HCT116 (cell line): ENCODE measurements around the gene FGFR1OP2. TPM values are rescaled to one million over a fixed set of nuclear protein-coding genes. Genes with fewer than 3 reads are reported as not detected.

Source experiments
- ATAC-seq: fragments of 200-7000 bp; cut with Tn5 transposase; 2 replicates; pipeline ENCODE4 v1.9.1; 2020; ENCODE audit warnings: mild to moderate bottlenecking, moderate library complexity
- BruUV-seq: library from RNA; stranded (reverse); fragments of 400-500 nt; replicated peaks from 2 replicates; lab custom pipeline; 2021; lab: Mats Ljungman, UMichigan
- CTCF ChIA-PET: fragments of 300-600 bp; sonication (Branson Sonifier 250); formaldehyde crosslinking; loops from one replicate; lab custom pipeline; 2021; ENCODE audit warnings: antibody characterized with exemption; lab: Charles Lee
- POLR2A ChIA-PET: fragments of 300-600, 350-600 bp; sonication (Branson Sonifier 250); formaldehyde crosslinking; loops from one replicate; lab custom pipeline; 2021; ENCODE audit warnings: antibody characterized with exemption; lab: Charles Lee
- RAD21 ChIA-PET, 2 experiments: fragments of 300-600 bp; sonication (Branson Sonifier 250); formaldehyde crosslinking; loops; one replicate each; lab custom pipeline; 2023; ENCODE audit warnings: low total read pairs in 2 of 2; ENCODE audit not compliant: uncharacterized antibody in 2 of 2, unreplicated experiment in 2 of 2, low non-redundant PET in 1 of 2; lab: Charles Lee
- DNase-seq: peaks from one replicate; pipeline ENCODE4 v3.0.0-alpha.2; 2010; ENCODE audit warnings: low read depth, low spot score
- H2AFZ ChIP-seq: fragments of 200-600 bp; shearing (Covaris generic), sonication (generic); 2 replicates; pipeline ENCODE4 v1.6.1; 2017; ENCODE audit warnings: low read depth, mixed run types, mixed read lengths, antibody characterized with exemption, low read length; ENCODE audit not compliant: poor library complexity, severe bottlenecking
- H3K27ac ChIP-seq: 2 replicates; pipeline ENCODE4 v1.5.1; 2012; ENCODE audit warnings: low read depth, low read length
- H3K27me3 ChIP-seq: fragments of 200-600 bp; sonication (generic); 2 replicates; pipeline ENCODE4 v1.6.1; 2016; ENCODE audit warnings: mixed run types, low read length, mixed read lengths; ENCODE audit not compliant: insufficient read depth
- H3K36me3 ChIP-seq, 2 experiments: fragments of 200-500 bp in 1 of 2; fragments of 200-600 bp in 1 of 2; sonication (Bioruptor generic) in 1 of 2; sonication (generic) in 1 of 2; 2 replicates each; pipeline versions ENCODE4 v1.5.1 to v1.6.1; 2014 to 2016; ENCODE audit warnings: low read length in 2 of 2, inconsistent platforms in 1 of 2, mixed read lengths in 1 of 2, mixed run types in 1 of 2; ENCODE audit not compliant: insufficient read depth in 2 of 2, control insufficient read depth in 1 of 2
- H3K4me1 ChIP-seq, 2 experiments: fragments of 200-600 bp in 1 of 2; sonication (generic) in 1 of 2; 2 replicates each; pipeline versions ENCODE4 v1.5.1 to v1.6.1; 2012 to 2017; ENCODE audit warnings: low read length in 2 of 2, inconsistent platforms in 1 of 2, mild to moderate bottlenecking in 1 of 2, mixed read lengths in 1 of 2, mixed run types in 1 of 2, moderate library complexity in 1 of 2; ENCODE audit not compliant: insufficient read depth in 2 of 2, control insufficient read depth in 1 of 2
- H3K4me2 ChIP-seq: fragments of 200-600 bp; sonication (generic); 2 replicates; pipeline ENCODE4 v1.6.1; 2017; ENCODE audit warnings: mixed run types, low read length, mixed read lengths
- H3K4me3 ChIP-seq, 2 experiments: fragments of 200-600 bp in 1 of 2; sonication (generic) in 1 of 2; replicated peaks in 1 of 2; 2 replicates each; pipeline ENCODE4 v1.5.1; 2011 to 2016; ENCODE audit warnings: low read length in 2 of 2, control low read depth in 1 of 2, low read depth in 1 of 2, mild to moderate bottlenecking in 1 of 2, mixed read lengths in 1 of 2, mixed run types in 1 of 2
- H3K79me2 ChIP-seq: fragments of 200-600 bp; sonication (generic); 2 replicates; pipeline ENCODE4 v1.6.1; 2017; ENCODE audit warnings: mild to moderate bottlenecking, mixed run types, low read length, moderate library complexity, mixed read lengths; ENCODE audit not compliant: insufficient read depth
- H3K9ac ChIP-seq: fragments of 200-600 bp; sonication (generic); 2 replicates; pipeline ENCODE4 v1.6.1; 2016; ENCODE audit warnings: low read length, mixed read lengths
- H3K9me2 ChIP-seq: fragments of 200-600 bp; sonication (generic), shearing (Covaris generic); 2 replicates; pipeline ENCODE4 v1.6.1; 2017; ENCODE audit warnings: mixed run types, mild to moderate bottlenecking, moderate library complexity; ENCODE audit not compliant: insufficient read depth
- H3K9me3 ChIP-seq, 2 experiments: fragments of 200-500 bp in 1 of 2; fragments of 200-600 bp in 1 of 2; sonication (Bioruptor generic) in 1 of 2; sonication (generic) in 1 of 2; 2 replicates each; pipeline ENCODE4 v1.6.1; 2014 to 2017; ENCODE audit warnings: low read length in 2 of 2, mixed read lengths in 2 of 2, inconsistent platforms in 1 of 2, low read depth in 1 of 2, mild to moderate bottlenecking in 1 of 2, mixed run types in 1 of 2, moderate library complexity in 1 of 2; ENCODE audit not compliant: control insufficient read depth in 1 of 2, insufficient read depth in 1 of 2
- H4K20me1 ChIP-seq: fragments of 200-600 bp; sonication (generic), shearing (Covaris generic); 2 replicates; pipeline ENCODE4 v1.6.1; 2017; ENCODE audit warnings: mixed run types, mild to moderate bottlenecking, moderate library complexity; ENCODE audit not compliant: insufficient read depth
- ATF3 ChIP-seq: IDR thresholded peaks from 2 replicates; pipeline ENCODE4 v1.6.1; 2012
- CEBPB ChIP-seq: IDR thresholded peaks from 2 replicates; pipeline ENCODE4 v1.6.1; 2012; ENCODE audit warnings: low read depth
- CTCF ChIP-seq, 3 experiments: fragments of 200-600 bp in 1 of 3; sonication (generic) in 1 of 3; IDR thresholded peaks in 2 of 3; conservative IDR thresholded peaks in 1 of 3; 2 replicates each; pipeline ENCODE4 v1.5.1; 2012 to 2017; ENCODE audit warnings: low read depth in 2 of 3, low read length in 2 of 3, antibody characterized with exemption in 1 of 3, borderline replicate concordance in 1 of 3, control low read depth in 1 of 3, mild to moderate bottlenecking in 1 of 3, mixed read lengths in 1 of 3, mixed run types in 1 of 3, moderate library complexity in 1 of 3; ENCODE audit not compliant: insufficient read depth in 1 of 3
- EZH2 ChIP-seq: fragments of 200-600 bp; sonication (generic); IDR thresholded peaks from 2 replicates; pipeline ENCODE4 v1.6.1; 2017; ENCODE audit warnings: antibody characterized with exemption, mixed run types
- EZH2phosphoT487 ChIP-seq: fragments of 200-600 bp; IDR thresholded peaks from 2 replicates; pipeline ENCODE4 v1.6.1; 2018; ENCODE audit warnings: antibody characterized with exemption, borderline replicate concordance
- FOSL1 ChIP-seq: IDR thresholded peaks from 2 replicates; pipeline ENCODE4 v1.6.1; 2012; ENCODE audit warnings: low read depth
- JUND ChIP-seq: IDR thresholded peaks from 2 replicates; pipeline ENCODE4 v1.6.1; 2012
- MAX ChIP-seq: IDR thresholded peaks from 2 replicates; pipeline ENCODE4 v1.6.1; 2012
- POLR2AphosphoS5 ChIP-seq: IDR thresholded peaks from 2 replicates; pipeline ENCODE4 v1.6.1; 2011; ENCODE audit warnings: mild to moderate bottlenecking, low read depth, low read length, moderate library complexity
- RAD21 ChIP-seq: IDR thresholded peaks from 2 replicates; pipeline ENCODE4 v1.6.1; 2012; ENCODE audit warnings: low read depth, mild to moderate bottlenecking
- SP1 ChIP-seq: IDR thresholded peaks from 2 replicates; pipeline ENCODE4 v1.6.1; 2012; ENCODE audit warnings: low read depth
- SRF ChIP-seq: IDR thresholded peaks from 2 replicates; pipeline ENCODE4 v1.6.1; 2012; ENCODE audit warnings: low read depth
- ZFX ChIP-seq: fragments of 450-650 bp; IDR thresholded peaks from 2 replicates; pipeline ENCODE4 v1.6.1; 2017
- ZNF274 ChIP-seq: fragments of 200-500 bp; sonication (Bioruptor generic); IDR thresholded peaks from 2 replicates; pipeline ENCODE4 v1.6.1; 2014; ENCODE audit warnings: mild to moderate bottlenecking, low read depth, low read length, inconsistent platforms
- intact Hi-C: fragments of 100-400 bp; cut with micrococcal nuclease; formaldehyde crosslinking; loops from 2 replicates; pipeline ENCODE4 v1.10.0; 2022
- total RNA-seq: library from RNA; stranded (reverse); gene quantifications from one replicate; pipeline ENCODE4 v1.2.1, GENCODE V29; 2021; ENCODE audit not compliant: unreplicated experiment

Gene FGFR1OP2
- total RNA-seq, 1 experiment from 2014 or later, result 29.6 TPM

GRCh38 chr12:27003421-27004381 lies 65.4 kb downstream of the FGFR1OP2 start (continued):
- no peak for TF ChIP-seq JUND

GRCh38 chr12:27005495-27005894 lies 67.2 kb downstream of the FGFR1OP2 start:
- RAD21 ChIA-PET, result no interaction called here
- no peak overlapping the region for H3K4me2 ChIP-seq
- no peak overlapping the region for H3K9ac ChIP-seq
- H3K4me1 ChIP-seq, result no peaks in the 10 kb centered on the region
- no peak overlapping the region for H2AFZ ChIP-seq
- H3K27me3 ChIP-seq, result no peaks in the 10 kb centered on the region
- H3K27ac ChIP-seq, result no peak overlapping the region
- intact Hi-C loops, result no loop called here
- no peaks in the 10 kb centered on the region for H3K9me3 ChIP-seq
- TF ChIP-seq ZNF274 (no peak), FOSL1 (no peak), RAD21 (no peak), ATF3 (no peak), ZFX (no peak), MAX (no peak), EZH2phosphoT487 (no peak), SP1 (no peak), CEBPB (no peak), CTCF (IDR thresholded peaks at IDR 0.05 in 2 of 3, conservative IDR thresholded peaks at IDR 0.05 in 1 of 3; ENCODE audit: borderline replicate concordance in 1 of 3, insufficient read depth in 1 of 3, low read depth in 2 of 3, low read length in 2 of 3) (no peak), POLR2AphosphoS5 (no peak), EZH2 (no peak), SRF (no peak)
- TF ChIP-seq, all 23 proteins: peak for 0
- ATAC-seq, result no peak
- no peak for DNase-seq
- BruUV-seq, result no TSS peak
- Histone ChIP-seq H3K36me3 (no peaks in the 10 kb centered on the region), H4K20me1 (no peaks in the 10 kb centered on the region), H3K4me3 (no peak overlapping the region), H3K9me2 (no peaks in the 10 kb centered on the region), H3K79me2 (peaks cover 48% of the 10 kb centered on the region)
- POLR2A ChIA-PET, result no interaction called here
- CTCF ChIA-PET, result no interaction called here
